ENCODE results near the gene ZC3H12D.

The ZC3H12D gene

DNA sequence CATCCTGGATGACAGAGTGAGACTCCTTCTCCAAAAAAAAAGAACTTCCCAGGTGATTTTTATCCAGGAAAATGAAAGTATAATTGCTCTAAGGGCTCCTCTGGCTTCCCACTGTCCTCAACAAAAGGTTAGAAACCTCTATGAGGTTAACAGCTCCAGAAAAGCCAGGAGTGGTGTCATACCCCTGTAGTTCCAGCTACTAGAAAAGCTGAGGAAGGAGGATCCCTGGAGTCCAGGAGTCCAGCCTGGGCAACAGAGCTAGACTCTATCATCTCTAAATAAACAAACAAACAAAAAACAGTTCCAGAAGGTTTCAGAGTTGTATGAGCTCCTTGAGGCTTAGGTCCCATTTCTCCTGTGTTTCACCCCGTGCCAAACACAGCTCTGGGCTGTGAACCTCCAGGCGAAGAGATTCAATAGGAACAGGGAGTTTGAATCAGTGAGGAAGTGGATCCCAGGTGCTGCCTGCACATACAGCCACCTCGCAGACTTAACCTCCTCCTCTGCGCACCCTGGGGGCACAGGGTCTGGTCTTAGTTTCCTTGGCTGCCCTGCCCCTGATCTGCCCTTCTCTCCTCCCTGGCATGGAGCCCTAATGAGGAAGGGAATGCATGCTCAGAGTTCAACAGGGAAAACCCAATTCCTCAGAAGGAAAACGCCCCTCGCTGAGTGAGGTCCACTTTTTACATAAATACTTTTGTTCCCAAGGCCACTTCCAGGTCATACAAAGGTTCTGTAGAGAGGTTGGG, 31.0 kb downstream of the ZC3H12D start:
- peak overlapping the region in 1 of 2 experiments; percentile 43 for H3K4me3 ChIP-seq (ENCODE audit: insufficient read depth in 1 of 2, low read depth in 1 of 2, low read length in 2 of 2)
- H3K4ac ChIP-seq (ENCODE audit: low read depth in 1 of 2, low read length in 2 of 2), result no peak overlapping the region
- no peak overlapping the region for H3K14ac ChIP-seq (ENCODE audit: low read length in 2 of 2)
- H3K36me3 ChIP-seq (ENCODE audit: control insufficient read depth in 1 of 2, insufficient read depth in 2 of 2, low read depth in 1 of 2, low read length in 2 of 2), result peaks cover 0 to 3% of the 10 kb centered on the region in 2 experiments
- H2BK15ac ChIP-seq (ENCODE audit: low read depth, poor library complexity, severe bottlenecking), result no peak overlapping the region
- H3K27me3 ChIP-seq (ENCODE audit: control insufficient read depth in 1 of 2, insufficient read depth in 1 of 2, low read length in 2 of 2), result peaks cover 4 to 45% of the 10 kb centered on the region in 2 experiments
- H2BK5ac ChIP-seq (ENCODE audit: low read depth, low read length, poor library complexity, severe bottlenecking), result no peak overlapping the region
- WGBS, result 96% methylated on average over 4 of the region's 6 CpGs
- no peak for DNase-seq
- no peaks in the 10 kb centered on the region for H3K9me3 ChIP-seq (ENCODE audit: control insufficient read depth, low read length)
- H3K4me1 ChIP-seq (ENCODE audit: control insufficient read depth, insufficient read depth, low read depth, low read length), result peaks cover 19% of the 10 kb centered on the region
- no peak overlapping the region for H3K23ac ChIP-seq (ENCODE audit: low read length in 2 of 2)
- H2BK120ac ChIP-seq (ENCODE audit: low read depth, low read length), result peak overlapping the region; percentile 77
- H4K91ac ChIP-seq (ENCODE audit: low read length), result peak overlapping the region; percentile 85
- peak overlapping the region; percentile 88 for H4K8ac ChIP-seq (ENCODE audit: low read length)
- peak overlapping the region; percentile 4 to 79 for H2BK12ac ChIP-seq (ENCODE audit: low read length in 2 of 2)
- no peaks in the 10 kb centered on the region for H3K79me1 ChIP-seq (replicated peaks; ENCODE audit: low read length, poor library complexity, severe bottlenecking)
- no peak overlapping the region for H2AK5ac ChIP-seq (ENCODE audit: low read length, severe bottlenecking)
- H3K9ac ChIP-seq (ENCODE audit: low read length), result peak overlapping the region; percentile 29
- peak overlapping the region in 1 of 2 experiments; percentile 55 for H3K18ac ChIP-seq (ENCODE audit: low read depth in 1 of 2, low read length in 2 of 2)
- H3K27ac ChIP-seq (ENCODE audit: low read length, poor library complexity, severe bottlenecking), result no peak overlapping the region
- no peak overlapping the region for H2AFZ ChIP-seq (ENCODE audit: low read depth, low read length)
- no peak overlapping the region for H3K4me2 ChIP-seq (ENCODE audit: low read length, poor library complexity, severe bottlenecking)

DNA sequence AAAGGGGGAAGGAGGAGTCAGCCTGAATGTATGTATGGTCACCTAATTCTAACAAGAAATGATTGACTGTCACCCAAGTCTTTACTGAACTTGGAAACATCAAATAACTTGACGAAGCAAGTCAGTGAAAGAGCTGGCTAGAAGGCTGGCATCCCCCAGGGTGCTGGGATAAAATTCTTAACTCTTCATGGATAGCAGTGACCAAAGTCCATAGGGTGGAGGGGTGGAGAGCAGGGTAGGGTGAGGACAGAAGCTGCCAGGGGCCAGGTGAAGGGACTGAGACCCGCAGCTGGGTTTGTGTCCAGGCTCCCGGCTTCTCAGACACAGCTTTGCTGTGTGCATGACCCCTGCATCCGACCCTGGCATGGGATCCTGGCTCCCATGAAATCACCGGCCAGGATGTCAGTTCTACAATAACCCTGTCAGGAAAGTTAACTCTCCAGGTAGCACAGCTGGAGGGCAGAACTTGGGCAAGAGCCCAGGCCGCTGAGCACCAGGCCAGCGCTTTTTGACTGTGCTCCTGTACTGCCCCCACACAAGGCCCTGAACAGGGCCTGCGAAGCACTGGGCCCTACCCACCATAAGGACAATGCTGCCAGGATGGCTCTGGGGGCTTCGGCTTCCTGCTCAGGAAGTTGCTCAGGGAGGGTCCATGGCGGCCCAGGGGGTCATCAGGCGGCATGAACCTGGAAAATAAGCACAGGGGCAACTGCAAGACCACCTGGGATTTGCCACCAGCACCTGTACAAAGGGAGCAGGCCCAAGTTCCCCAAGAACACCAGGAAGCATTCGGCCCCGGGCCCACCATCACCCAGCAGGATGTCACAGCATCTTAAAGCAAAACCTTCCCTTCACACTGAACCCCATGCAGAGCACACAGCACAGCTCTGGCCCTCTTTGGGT, 32.5 kb downstream of the ZC3H12D start:
- H3K4me1 ChIP-seq (ENCODE audit: control insufficient read depth, insufficient read depth, low read depth, low read length), result peaks cover 19% of the 10 kb centered on the region
- H2BK5ac ChIP-seq (ENCODE audit: low read depth, low read length, poor library complexity, severe bottlenecking), result no peak overlapping the region
- H3K18ac ChIP-seq (ENCODE audit: low read depth in 1 of 2, low read length in 2 of 2), result no peak overlapping the region
- H2AFZ ChIP-seq (ENCODE audit: low read depth, low read length), result no peak overlapping the region
- no peak overlapping the region for H3K27ac ChIP-seq (ENCODE audit: low read length, poor library complexity, severe bottlenecking)
- no peak overlapping the region for H2AK5ac ChIP-seq (ENCODE audit: low read length, severe bottlenecking)
- no peak for DNase-seq
- H3K9me3 ChIP-seq (ENCODE audit: control insufficient read depth, low read length), result no peaks in the 10 kb centered on the region
- H2BK120ac ChIP-seq (ENCODE audit: low read depth, low read length), result no peak overlapping the region
- H2BK15ac ChIP-seq (ENCODE audit: low read depth, poor library complexity, severe bottlenecking), result no peak overlapping the region
- peaks cover 4 to 52% of the 10 kb centered on the region in 2 experiments for H3K27me3 ChIP-seq (ENCODE audit: control insufficient read depth in 1 of 2, insufficient read depth in 1 of 2, low read length in 2 of 2)
- H3K36me3 ChIP-seq (ENCODE audit: control insufficient read depth in 1 of 2, insufficient read depth in 2 of 2, low read depth in 1 of 2, low read length in 2 of 2), result peaks cover 0 to 3% of the 10 kb centered on the region in 2 experiments
- H3K9ac ChIP-seq (ENCODE audit: low read length), result no peak overlapping the region
- no peak overlapping the region for H3K14ac ChIP-seq (ENCODE audit: low read length in 2 of 2)
- peak overlapping the region in 1 of 2 experiments; percentile 17 for H2BK12ac ChIP-seq (ENCODE audit: low read length in 2 of 2)
- H4K8ac ChIP-seq (ENCODE audit: low read length), result no peak overlapping the region
- no peak overlapping the region for H3K4me2 ChIP-seq (ENCODE audit: low read length, poor library complexity, severe bottlenecking)
- no peak overlapping the region for H3K4ac ChIP-seq (ENCODE audit: low read depth in 1 of 2, low read length in 2 of 2)
- no peak overlapping the region for H4K91ac ChIP-seq (ENCODE audit: low read length)
- 95% methylated on average over 13 of the region's 13 CpGs for WGBS
- no peaks in the 10 kb centered on the region for H3K79me1 ChIP-seq (replicated peaks; ENCODE audit: low read length, poor library complexity, severe bottlenecking)
- H3K4me3 ChIP-seq (ENCODE audit: insufficient read depth in 1 of 2, low read depth in 1 of 2, low read length in 2 of 2), result no peak overlapping the region
- no peak overlapping the region for H3K23ac ChIP-seq (ENCODE audit: low read length in 2 of 2)

DNA sequence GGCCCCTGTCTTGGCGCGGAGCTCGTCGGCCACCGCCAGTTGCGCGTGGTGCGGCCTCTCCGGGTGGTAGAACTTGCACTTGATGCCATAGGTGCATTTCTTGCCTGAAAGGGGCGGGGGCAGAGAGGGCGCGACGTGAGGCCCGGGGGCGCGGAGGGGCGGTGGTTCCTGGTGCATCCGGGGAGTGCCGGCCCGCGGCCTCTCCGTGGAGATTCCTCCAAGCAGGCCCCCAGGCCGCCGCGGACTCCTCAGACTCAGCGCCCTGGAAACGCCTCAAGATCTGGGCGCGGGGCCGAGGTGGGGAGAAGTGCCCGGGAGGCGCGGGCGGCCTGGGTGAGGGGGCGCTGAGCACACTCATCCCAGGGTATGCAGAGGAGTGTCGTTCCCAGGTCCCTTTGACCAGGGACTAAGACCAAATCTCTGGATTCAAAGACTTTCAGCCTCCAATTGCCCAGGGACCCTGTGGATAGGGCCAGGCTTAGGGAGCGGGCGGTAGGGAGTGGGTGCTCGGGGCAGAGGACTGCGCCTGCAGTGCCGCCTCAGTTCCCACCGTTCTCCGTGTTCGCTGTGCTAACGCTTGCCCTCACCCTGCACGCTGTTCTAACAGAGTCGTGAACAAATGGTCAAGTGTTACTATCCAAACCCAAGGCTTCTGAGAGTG, 33.3 kb downstream of the ZC3H12D start:
- no peak overlapping the region for H2BK5ac ChIP-seq (ENCODE audit: low read depth, low read length, poor library complexity, severe bottlenecking)
- H3K18ac ChIP-seq (ENCODE audit: low read depth in 1 of 2, low read length in 2 of 2), result peak overlapping the region in 1 of 2 experiments; percentile 61
- 28% methylated on average over 40 of the region's 47 CpGs for WGBS
- H3K79me1 ChIP-seq (replicated peaks; ENCODE audit: low read length, poor library complexity, severe bottlenecking), result no peaks in the 10 kb centered on the region
- peak overlapping the region; percentile 91 for H4K8ac ChIP-seq (ENCODE audit: low read length)
- peaks cover 19% of the 10 kb centered on the region for H3K4me1 ChIP-seq (ENCODE audit: control insufficient read depth, insufficient read depth, low read depth, low read length)
- H2AFZ ChIP-seq (ENCODE audit: low read depth, low read length), result no peak overlapping the region
- DNase-seq, result no peak
- peak overlapping the region; percentile 85 for H2BK15ac ChIP-seq (ENCODE audit: low read depth, poor library complexity, severe bottlenecking)
- no peak overlapping the region for H3K9ac ChIP-seq (ENCODE audit: low read length)
- no peaks in the 10 kb centered on the region for H3K9me3 ChIP-seq (ENCODE audit: control insufficient read depth, low read length)
- H2BK120ac ChIP-seq (ENCODE audit: low read depth, low read length), result no peak overlapping the region
- H3K4me2 ChIP-seq (ENCODE audit: low read length, poor library complexity, severe bottlenecking), result peak overlapping the region; percentile 88
- H3K36me3 ChIP-seq (ENCODE audit: control insufficient read depth in 1 of 2, insufficient read depth in 2 of 2, low read depth in 1 of 2, low read length in 2 of 2), result no peaks in the 10 kb centered on the region
- H2BK12ac ChIP-seq (ENCODE audit: low read length in 2 of 2), result peak overlapping the region in 1 of 2 experiments; percentile 12
- peaks cover 4 to 52% of the 10 kb centered on the region in 2 experiments for H3K27me3 ChIP-seq (ENCODE audit: control insufficient read depth in 1 of 2, insufficient read depth in 1 of 2, low read length in 2 of 2)
- H3K23ac ChIP-seq (ENCODE audit: low read length in 2 of 2), result no peak overlapping the region
- peak overlapping the region; percentile 51 to 54 for H3K4me3 ChIP-seq (ENCODE audit: insufficient read depth in 1 of 2, low read depth in 1 of 2, low read length in 2 of 2)
- H4K91ac ChIP-seq (ENCODE audit: low read length), result no peak overlapping the region
- no peak overlapping the region for H3K4ac ChIP-seq (ENCODE audit: low read depth in 1 of 2, low read length in 2 of 2)
- H2AK5ac ChIP-seq (ENCODE audit: low read length, severe bottlenecking), result no peak overlapping the region
- no peak overlapping the region for H3K27ac ChIP-seq (ENCODE audit: low read length, poor library complexity, severe bottlenecking)
- peak overlapping the region in 1 of 2 experiments; percentile 61 for H3K14ac ChIP-seq (ENCODE audit: low read length in 2 of 2)

All from mesenchymal stem cell (in vitro differentiated cells and primary cell).